ENCODE results near the gene POMC.

DNA sequence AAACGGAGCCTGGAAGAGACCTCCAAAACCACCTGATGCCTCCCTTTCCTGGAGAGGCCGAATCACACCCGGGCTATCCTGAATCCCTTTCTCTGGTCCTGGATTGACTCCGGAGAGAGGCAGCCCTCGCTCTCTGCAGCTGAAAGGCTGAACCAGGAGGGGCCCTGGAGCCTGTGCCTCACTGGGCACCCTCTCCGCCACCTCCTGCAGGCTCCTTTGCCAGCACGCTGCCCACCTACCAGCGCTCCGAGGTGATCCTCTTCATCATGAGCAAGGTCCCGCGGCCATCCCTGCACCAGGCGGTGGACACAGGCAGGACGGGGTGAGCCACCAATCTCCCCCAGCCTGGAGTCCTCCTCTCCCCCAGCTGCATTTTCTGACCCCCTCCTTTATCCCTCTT, 35.7 kb downstream of the POMC start:
- TF ChIP-seq FOXM1 (IDR thresholded peaks at IDR 0.05; ENCODE audit: borderline replicate concordance) (no peak), L3MBTL2 (conservative IDR thresholded peaks at IDR 0.05) (no peak), ZNF384 (IDR thresholded peaks at IDR 0.05) (no peak), NFRKB (IDR thresholded peaks at IDR 0.05) (no peak), FOXA1 (IDR thresholded peaks at IDR 0.05) (no peak), TARDBP (IDR thresholded peaks at IDR 0.05) (no peak), BHLHE40 (IDR thresholded peaks at IDR 0.05; ENCODE audit: borderline replicate concordance) (no peak)
